ENCODE measurements around the gene SHOC2.
"Not testable (repeated sequence)": the region's sequence is repeated elsewhere in the genome, so short reads cannot be mapped to it uniquely, and the experiment has no call there.

Gene SHOC2

DNA sequence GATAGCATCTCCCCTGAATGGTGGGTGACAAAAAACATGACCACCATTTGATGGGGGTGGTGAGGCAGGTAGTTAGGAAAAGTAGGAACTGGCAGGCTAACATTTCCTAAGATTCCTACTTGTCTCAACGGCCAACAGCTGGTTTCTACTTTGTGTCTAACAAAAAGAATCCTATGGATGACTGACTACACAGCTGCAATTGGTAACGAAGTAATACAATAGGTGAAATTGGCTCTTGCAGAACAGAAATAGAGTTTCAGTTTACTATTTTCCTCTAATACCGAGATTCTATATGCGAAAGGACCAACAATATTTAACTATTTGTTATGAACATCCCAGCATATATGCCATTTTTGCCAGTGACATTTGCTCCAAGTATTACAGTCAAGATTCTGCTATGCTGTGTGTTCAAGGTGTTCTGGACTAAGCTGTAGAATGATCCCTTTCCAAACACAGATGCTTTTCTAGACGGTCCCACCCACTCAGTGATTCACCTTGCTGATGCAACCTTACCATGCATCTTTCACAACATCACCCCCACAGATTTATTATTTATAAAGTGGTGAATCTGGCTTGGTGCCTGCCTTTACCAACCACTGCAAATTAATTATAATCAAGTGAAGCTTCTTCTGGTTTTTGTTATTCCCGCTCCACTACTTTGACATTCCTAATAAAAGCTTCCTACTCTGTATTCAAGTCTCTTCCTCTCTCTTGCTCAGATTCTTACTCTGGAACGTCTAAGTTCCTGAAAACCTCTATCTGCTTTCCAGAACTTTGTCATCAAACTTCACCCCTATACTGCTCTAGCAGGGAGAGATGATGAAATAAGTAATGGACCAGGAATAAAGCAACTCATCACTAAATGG is 17.2 kb upstream of the SHOC2 start:
- peak in 2 of 3 experiments; percentile 30 to 37 for DNase-seq (ENCODE audit: low read depth in 3 of 3)

DNA sequence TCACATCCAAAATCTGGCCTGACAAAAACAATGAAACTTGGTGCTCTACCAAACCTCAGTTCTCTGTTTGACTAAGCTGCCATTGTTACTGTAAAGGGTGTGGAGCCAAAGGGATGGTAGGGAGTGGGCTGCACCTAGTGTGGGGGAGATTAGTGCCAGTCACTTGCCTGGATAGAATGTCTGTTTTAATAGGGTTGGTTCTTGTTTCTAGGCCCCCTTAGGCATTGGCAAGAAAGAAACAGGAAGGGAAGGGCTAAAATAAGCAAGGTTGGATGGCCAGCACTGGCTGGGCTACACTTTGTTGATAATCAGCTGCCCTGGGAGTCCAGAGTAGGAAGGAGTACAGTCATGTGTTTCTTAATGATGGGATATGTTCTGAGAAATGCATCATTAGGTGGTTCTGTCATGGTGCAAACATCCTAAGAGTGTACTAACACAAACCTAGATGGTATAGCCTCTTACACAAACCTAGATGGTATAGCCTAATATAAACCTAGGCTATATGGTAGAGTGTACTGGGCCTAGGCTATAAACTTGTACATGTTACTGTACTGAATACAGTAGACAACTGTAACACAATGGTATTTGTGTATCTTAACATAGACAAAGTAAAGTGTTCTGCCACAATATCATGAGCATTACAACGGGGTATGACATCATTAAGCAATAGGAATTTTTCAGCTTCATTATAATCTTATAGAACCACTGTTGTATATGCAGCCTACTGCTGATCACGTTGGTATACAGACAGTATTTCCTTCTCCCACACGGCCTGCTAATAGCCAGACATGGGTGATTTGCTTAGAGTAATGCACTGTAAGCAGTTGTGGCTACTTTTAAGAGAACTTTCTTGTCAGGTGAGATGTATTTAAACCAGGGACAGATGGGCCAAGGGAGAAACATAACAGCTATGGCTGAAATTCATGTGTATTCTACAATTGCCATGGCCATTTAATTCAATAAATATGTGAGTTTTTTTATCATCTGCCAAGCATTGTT is 15.8 kb upstream of the SHOC2 start:
- no peak for DNase-seq (ENCODE audit: low read depth in 3 of 3)

DNA sequence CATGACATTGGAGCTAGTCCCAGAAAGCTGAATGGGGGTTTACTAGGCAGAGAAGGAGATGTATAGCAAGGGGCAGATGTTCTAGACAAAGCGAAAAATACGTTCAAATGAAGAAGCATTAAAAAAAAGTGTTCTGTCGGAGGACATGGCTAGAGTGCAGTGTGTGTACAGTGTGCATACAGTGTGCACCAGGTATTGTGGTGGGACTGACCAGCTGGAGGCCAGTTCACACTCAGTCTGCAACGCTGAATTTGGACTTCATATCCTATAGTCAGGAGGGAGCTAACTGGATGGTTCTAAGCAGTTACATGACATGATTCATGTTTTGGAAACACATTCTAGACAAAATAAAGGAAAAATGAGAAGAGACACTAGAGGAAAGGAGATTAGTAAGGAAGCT is 9.3 kb upstream of the SHOC2 start:
- no peak for DNase-seq (ENCODE audit: low read depth in 3 of 3)

- DNase-seq (ENCODE audit: low read depth in 3 of 3) = no peak
Measured at GRCh38 chr10:110912374-110912773, 7.0 kb upstream of the SHOC2 start.

- no peak for DNase-seq (ENCODE audit: low read depth in 3 of 3)
Measured at GRCh38 chr10:110914431-110914830, 5.0 kb upstream of the SHOC2 start.

- DNase-seq (ENCODE audit: low read depth in 3 of 3) = no peak
Measured at GRCh38 chr10:110915035-110915434, 4.4 kb upstream of the SHOC2 start.

DNA sequence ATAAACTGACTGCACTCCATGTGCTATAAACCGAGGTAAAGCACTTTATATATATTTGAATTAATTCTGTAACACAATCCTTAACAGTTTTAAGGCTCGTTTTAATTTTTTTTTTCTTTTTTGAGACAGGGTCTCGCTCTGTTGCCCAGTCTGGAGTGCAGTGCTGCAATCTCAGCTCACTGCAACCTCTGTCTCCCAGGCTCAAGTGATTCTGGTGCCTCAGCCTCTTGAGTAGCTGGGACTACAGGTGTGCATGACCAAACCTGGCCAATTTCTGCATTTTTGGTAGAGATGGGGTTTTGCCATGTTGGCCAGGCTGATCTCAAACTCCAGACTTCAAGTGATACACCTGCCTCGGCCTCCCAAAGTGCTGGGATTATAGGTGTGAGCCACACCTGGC is 3.8 kb upstream of the SHOC2 start:
- not testable (repeated sequence) for DNase-seq (ENCODE audit: low read depth in 3 of 3)

GRCh38 chr10:110916554-110917346 is 2.7 kb upstream of the SHOC2 start:
- DNase-seq (ENCODE audit: low read depth in 3 of 3) = no peak

DNA sequence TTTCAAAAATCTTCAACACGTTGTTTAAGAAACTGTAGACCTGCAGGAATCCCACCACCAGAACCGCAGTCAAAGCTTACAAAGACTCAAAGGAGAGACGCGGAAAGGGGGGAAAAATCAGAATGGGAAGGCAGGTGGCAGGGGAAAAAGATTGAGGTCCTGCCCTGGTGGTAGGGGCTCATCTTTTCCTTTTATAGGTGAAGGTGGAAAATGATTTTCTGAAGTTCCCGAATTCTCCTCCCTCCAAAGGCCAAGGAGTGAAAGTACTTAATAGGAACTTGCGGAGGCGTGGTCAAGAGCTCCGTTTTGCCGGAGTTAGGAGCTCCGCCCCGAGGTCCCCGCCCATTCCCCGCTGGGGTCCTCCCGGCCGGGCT is 1.1 kb upstream of the SHOC2 start:
- peak; percentile 71 to 89 (median 72) for DNase-seq (ENCODE audit: low read depth in 3 of 3)

- no peak for DNase-seq (ENCODE audit: low read depth in 3 of 3)
Measured at GRCh38 chr10:110918643-110919348, 608 bp upstream of the SHOC2 start, which contains the start of gene BBIP1. Gene BBIP1 (minus strand): TSS chr10:110919180. CDS start chr10:110918157, 1,023 bp downstream.

- no peak for DNase-seq (ENCODE audit: low read depth in 3 of 3)
Measured at GRCh38 chr10:110919971-110920881, 822 bp downstream of the SHOC2 start.

- no peak for DNase-seq (ENCODE audit: low read depth in 3 of 3)
Measured at GRCh38 chr10:110923856-110924493, 4.6 kb downstream of the SHOC2 start.

DNA sequence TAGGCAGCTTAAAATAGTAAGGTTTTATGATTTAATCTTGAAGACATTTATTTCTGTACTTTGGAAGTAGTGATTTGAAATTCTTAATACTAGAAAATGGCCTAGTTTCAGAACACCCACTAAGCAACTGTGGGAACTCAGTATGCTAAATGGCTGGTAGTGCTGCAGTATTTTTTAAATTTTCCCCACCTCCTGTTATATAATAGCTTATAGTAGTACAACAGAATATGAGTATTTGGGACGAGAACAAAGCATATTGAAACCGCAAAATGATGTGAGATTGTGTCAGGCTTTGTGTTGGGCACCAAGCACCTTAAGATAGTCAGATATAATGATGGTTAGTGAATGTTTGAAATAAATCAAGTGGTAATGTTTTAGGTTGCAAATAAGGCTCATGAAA is 8.1 kb downstream of the SHOC2 start:
- no peak for DNase-seq (ENCODE audit: low read depth in 3 of 3)

GRCh38 chr10:110931769-110932381 is 12.5 kb downstream of the SHOC2 start:
- no peak for DNase-seq (ENCODE audit: low read depth in 3 of 3)

GRCh38 chr10:110932505-110933180 is 13.2 kb downstream of the SHOC2 start:
- DNase-seq (ENCODE audit: low read depth in 3 of 3) = no peak

GRCh38 chr10:110936757-110937156 is 17.4 kb downstream of the SHOC2 start:
- no peak for DNase-seq (ENCODE audit: low read depth in 3 of 3)

DNA sequence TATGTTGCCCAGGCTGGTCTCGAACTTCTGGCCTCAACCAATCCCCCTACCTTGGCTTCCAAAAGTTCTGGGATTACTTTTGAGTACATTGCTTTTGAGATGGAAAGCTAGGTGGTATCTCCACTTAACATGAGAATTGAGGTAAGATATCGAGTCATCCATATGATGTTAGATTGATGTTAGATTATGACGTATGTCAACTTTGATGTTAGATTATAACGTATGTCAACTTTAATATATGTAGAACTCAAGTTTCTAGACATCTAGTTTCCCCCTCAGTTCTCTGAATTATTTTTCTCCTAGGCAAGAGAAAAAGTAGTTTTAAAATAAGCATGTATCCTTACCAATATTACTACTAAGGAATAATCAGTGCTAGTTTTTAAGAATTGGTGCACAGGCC is 20.0 kb downstream of the SHOC2 start:
- DNase-seq (ENCODE audit: low read depth in 3 of 3) = no peak

GRCh38 chr10:110944792-110945396 is 25.5 kb downstream of the SHOC2 start:
- DNase-seq (ENCODE audit: low read depth in 3 of 3) = no peak
